A673 (cell line): ENCODE results near the gene CMTM4. TPM values are rescaled to one million over a fixed set of nuclear protein-coding genes. Genes with fewer than 3 reads are reported as not detected.
A peak's percentile ranks its signal among the peaks of the same experiment; 100 is the strongest.

Source experiments
- BruUV-seq: library from RNA; stranded (reverse); fragments of 400-500 nt; replicated peaks from 2 replicates; lab custom pipeline; 2021; lab: Mats Ljungman, UMichigan
- CTCF ChIA-PET: fragments of 300-600 bp; sonication (Branson Sonifier 250); formaldehyde crosslinking; loops from one replicate; lab custom pipeline; 2022; ENCODE audit warnings: antibody characterized with exemption; lab: Charles Lee
- POLR2A ChIA-PET: fragments of 300-600 bp; sonication (Branson Sonifier 250); formaldehyde crosslinking; loops from one replicate; lab custom pipeline; 2022; ENCODE audit warnings: antibody characterized with exemption; ENCODE audit not compliant: low non-redundant PET; lab: Charles Lee
- DNase-seq: peaks from one replicate; pipeline ENCODE4 v3.0.0-alpha.2; 2015; ENCODE audit warnings: low spot score
- H3K27ac ChIP-seq: fragments of 200-600 bp; sonication (generic); 2 replicates; pipeline ENCODE4 v1.5.1; 2016; ENCODE audit warnings: mixed run types, low read depth, mild to moderate bottlenecking, mixed read lengths, antibody characterized with exemption, low read length; ENCODE audit not compliant: poor library complexity, severe bottlenecking
- H3K27me3 ChIP-seq: fragments of 200-600 bp; sonication (generic); replicated peaks from 2 replicates; pipeline ENCODE4 v1.6.1; 2017; ENCODE audit warnings: mixed run types, low read depth, mild to moderate bottlenecking, mixed read lengths, antibody characterized with exemption, low read length; ENCODE audit not compliant: insufficient read depth, poor library complexity
- H3K36me3 ChIP-seq: fragments of 200-600 bp; sonication (generic); 2 replicates; pipeline ENCODE4 v1.6.1; 2016; ENCODE audit warnings: mixed run types, mild to moderate bottlenecking, mixed read lengths, antibody characterized with exemption, low read length; ENCODE audit not compliant: insufficient read depth, poor library complexity, severe bottlenecking
- H3K4me1 ChIP-seq: fragments of 200-600 bp; sonication (generic); 2 replicates; pipeline ENCODE4 v1.6.1; 2017; ENCODE audit warnings: mixed run types, mild to moderate bottlenecking, mixed read lengths, antibody characterized with exemption, low read length; ENCODE audit not compliant: insufficient read depth, poor library complexity, severe bottlenecking
- H3K4me3 ChIP-seq: fragments of 200-600 bp; sonication (generic); 2 replicates; pipeline ENCODE4 v1.5.1; 2016; ENCODE audit warnings: low read depth, mixed run types, mild to moderate bottlenecking, mixed read lengths, low read length; ENCODE audit not compliant: poor library complexity, severe bottlenecking
- H3K9me3 ChIP-seq: fragments of 200-600 bp; sonication (generic); 2 replicates; pipeline ENCODE4 v1.6.1; 2016; ENCODE audit warnings: mixed run types, low read depth, mild to moderate bottlenecking, mixed read lengths, antibody characterized with exemption, low read length; ENCODE audit not compliant: poor library complexity, severe bottlenecking
- EZH2 ChIP-seq: fragments of 200-600 bp; sonication (generic); IDR thresholded peaks from 2 replicates; pipeline ENCODE4 v1.6.1; 2017; ENCODE audit warnings: borderline replicate concordance, low read depth, mild to moderate bottlenecking, mixed read lengths, antibody characterized with exemption, low read length; ENCODE audit not compliant: poor library complexity, severe bottlenecking
- intact Hi-C: fragments of 100-400 bp; cut with micrococcal nuclease; formaldehyde crosslinking; loops from one replicate; pipeline ENCODE4 v1.10.0; 2022; ENCODE audit not compliant: unreplicated experiment
- total RNA-seq: library from RNA; stranded (reverse); gene quantifications from 2 replicates; pipeline ENCODE4 v1.2.3, GENCODE V29; 2021
- TF ChIP-seq, protein P1 (sequence below): fragments of 300-800, 200-600 bp; sonication (generic); conservative IDR thresholded peaks from 2 replicates; pipeline ENCODE4 v1.5.1; 2017; ENCODE audit warnings: low read depth, mild to moderate bottlenecking, antibody characterized with exemption, low read length, moderate library complexity, mixed read lengths

The CMTM4 gene
- total RNA-seq, 1 experiment from 2014 or later = 30.3 TPM

DNA sequence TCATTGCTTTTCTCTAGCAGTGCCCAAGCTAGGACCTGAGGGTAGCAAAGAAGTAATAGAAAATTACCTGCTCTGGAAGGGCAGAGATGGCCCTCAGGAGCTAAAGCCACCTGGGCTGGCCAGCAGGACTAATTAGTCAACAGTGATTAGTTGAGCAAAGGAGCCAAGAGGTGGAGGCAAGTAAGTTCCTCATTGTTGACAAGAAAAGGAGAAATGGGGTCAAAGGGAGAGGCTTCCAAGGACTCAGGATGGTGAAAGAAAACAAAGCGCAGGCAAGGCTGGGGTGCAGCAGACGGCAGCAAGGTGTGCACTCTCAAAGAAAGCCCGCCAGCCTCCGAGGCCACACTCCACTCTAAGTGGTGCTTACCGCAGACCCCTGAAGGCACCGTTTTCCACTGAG, 44.6 kb downstream of the CMTM4 start:
- Histone ChIP-seq H3K27me3 (no peaks in the 10 kb centered on the region), H3K4me3 (no peak overlapping the region), H3K36me3 (no peaks in the 10 kb centered on the region), H3K9me3 (no peaks in the 10 kb centered on the region), H3K27ac (no peak overlapping the region), H3K4me1 (peaks cover 20% of the 10 kb centered on the region)
- CTCF ChIA-PET = no interaction called here
- intact Hi-C loops = no loop called here
- no TSS peak for BruUV-seq
- DNase-seq = no peak
- TF ChIP-seq, protein P1, sequence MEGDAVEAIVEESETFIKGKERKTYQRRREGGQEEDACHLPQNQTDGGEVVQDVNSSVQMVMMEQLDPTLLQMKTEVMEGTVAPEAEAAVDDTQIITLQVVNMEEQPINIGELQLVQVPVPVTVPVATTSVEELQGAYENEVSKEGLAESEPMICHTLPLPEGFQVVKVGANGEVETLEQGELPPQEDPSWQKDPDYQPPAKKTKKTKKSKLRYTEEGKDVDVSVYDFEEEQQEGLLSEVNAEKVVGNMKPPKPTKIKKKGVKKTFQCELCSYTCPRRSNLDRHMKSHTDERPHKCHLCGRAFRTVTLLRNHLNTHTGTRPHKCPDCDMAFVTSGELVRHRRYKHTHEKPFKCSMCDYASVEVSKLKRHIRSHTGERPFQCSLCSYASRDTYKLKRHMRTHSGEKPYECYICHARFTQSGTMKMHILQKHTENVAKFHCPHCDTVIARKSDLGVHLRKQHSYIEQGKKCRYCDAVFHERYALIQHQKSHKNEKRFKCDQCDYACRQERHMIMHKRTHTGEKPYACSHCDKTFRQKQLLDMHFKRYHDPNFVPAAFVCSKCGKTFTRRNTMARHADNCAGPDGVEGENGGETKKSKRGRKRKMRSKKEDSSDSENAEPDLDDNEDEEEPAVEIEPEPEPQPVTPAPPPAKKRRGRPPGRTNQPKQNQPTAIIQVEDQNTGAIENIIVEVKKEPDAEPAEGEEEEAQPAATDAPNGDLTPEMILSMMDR = no peak
- no peak for TF ChIP-seq EZH2
- POLR2A ChIA-PET = interaction anchor here (0.8 kb wide), 1 partner anchor 29 kb away, joined by 3 read pairs; no protein-coding TSS in a partner anchor

DNA sequence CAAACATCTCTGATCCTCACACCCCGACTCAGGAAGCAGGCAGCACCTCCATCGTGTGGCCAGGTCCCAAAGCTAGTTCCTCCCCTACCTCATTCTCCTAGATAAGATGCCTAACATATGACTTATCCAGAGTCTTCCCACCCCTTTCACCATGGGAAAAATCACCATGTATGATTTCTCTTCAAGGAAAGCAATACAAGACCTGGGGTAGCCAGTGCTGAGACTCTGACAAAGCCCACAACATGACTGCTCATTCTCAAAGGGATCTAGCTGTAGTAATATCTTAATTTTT, 45.1 kb downstream of the CMTM4 start:
- ChIA-PET POLR2A (interaction anchor here (0.8 kb wide), 1 partner anchor 29 kb away, joined by 3 read pairs; no protein-coding TSS in a partner anchor), CTCF (interaction anchor here (0.9 to 1.5 kb wide), 4 partner anchors 9 to 217 kb away, joined by 3 to 17 read pairs (median 4); partner anchors contain the start of gene CMTM4)
- Histone ChIP-seq H3K36me3 (no peaks in the 10 kb centered on the region), H3K27ac (no peak overlapping the region), H3K9me3 (no peaks in the 10 kb centered on the region), H3K4me3 (peak overlapping the region; percentile 15), H3K27me3 (no peaks in the 10 kb centered on the region), H3K4me1 (peaks cover 20% of the 10 kb centered on the region)
- no peak for TF ChIP-seq EZH2
- TF ChIP-seq, protein P1 = no peak
- BruUV-seq = no TSS peak
- DNase-seq = no peak
- intact Hi-C loops = no loop called here

DNA sequence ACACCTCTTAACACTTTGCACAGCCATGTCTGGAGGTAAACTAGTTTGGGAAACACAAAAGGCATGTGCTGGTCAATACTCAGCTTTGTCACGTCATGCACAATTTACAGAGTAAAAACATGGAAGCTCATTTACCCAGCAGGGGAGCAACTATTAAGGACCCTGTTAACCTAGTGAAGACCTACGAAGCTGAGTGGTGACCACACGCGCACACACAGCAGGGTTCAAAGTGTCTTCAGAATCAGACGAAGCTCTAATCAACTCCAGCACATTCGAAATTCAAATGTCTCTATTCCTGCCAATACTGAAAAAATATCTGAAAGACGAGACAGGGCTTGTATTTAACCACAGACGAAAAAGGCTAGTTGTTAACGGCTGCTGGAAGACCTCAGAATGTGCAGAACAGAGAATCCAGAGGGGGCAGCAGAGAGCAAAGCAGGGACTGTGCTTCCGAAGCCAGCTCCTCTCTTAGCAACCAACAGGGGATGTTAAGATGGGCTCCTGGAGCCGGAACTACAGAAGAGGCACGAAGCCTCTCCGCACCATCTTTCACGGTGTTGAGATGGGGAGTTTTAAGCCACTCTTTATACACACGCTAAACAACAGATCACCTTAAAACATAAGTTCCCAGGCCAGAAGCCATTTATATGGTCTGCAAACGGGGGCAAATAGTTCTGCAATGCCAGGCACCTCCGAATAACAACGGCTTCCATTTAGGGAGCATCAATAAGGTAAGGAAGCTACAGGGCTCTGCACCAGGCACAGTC, 45.7 kb downstream of the CMTM4 start:
- intact Hi-C loops = no loop called here
- no peaks in the 10 kb centered on the region for H3K27me3 ChIP-seq

More for the DNA sequence above, 45.7 kb downstream of the CMTM4 start:
- DNase-seq = peak; percentile 89
- peak overlapping the region; percentile 15 for H3K4me3 ChIP-seq
- no peak overlapping the region for H3K27ac ChIP-seq
- ChIA-PET POLR2A (interaction anchor here (0.6 kb wide), 1 partner anchor 168 kb away, joined by 3 read pairs; no protein-coding TSS in a partner anchor), CTCF (interaction anchor here (0.7 to 1.5 kb wide), 6 partner anchors 8 to 217 kb away, joined by 3 to 17 read pairs (median 4); partner anchors contain the start of gene CMTM4)
- peaks cover 20% of the 10 kb centered on the region for H3K4me1 ChIP-seq
- H3K9me3 ChIP-seq = no peaks in the 10 kb centered on the region
- TF ChIP-seq EZH2 = no peak
- TF ChIP-seq, protein P1 = peak; percentile 96
- no peaks in the 10 kb centered on the region for H3K36me3 ChIP-seq
- BruUV-seq = no TSS peak
